Middle frontal gyrus (tissue), 1 donor: ENCODE data around the gene SRMS.

Experiments
- DNase-seq: peaks from one replicate; pipeline ENCODE4 v3.0.0-alpha.2; 2015; ENCODE audit warnings: low spot score; ENCODE audit errors: extremely low spot score

SRMS gene

DNA sequence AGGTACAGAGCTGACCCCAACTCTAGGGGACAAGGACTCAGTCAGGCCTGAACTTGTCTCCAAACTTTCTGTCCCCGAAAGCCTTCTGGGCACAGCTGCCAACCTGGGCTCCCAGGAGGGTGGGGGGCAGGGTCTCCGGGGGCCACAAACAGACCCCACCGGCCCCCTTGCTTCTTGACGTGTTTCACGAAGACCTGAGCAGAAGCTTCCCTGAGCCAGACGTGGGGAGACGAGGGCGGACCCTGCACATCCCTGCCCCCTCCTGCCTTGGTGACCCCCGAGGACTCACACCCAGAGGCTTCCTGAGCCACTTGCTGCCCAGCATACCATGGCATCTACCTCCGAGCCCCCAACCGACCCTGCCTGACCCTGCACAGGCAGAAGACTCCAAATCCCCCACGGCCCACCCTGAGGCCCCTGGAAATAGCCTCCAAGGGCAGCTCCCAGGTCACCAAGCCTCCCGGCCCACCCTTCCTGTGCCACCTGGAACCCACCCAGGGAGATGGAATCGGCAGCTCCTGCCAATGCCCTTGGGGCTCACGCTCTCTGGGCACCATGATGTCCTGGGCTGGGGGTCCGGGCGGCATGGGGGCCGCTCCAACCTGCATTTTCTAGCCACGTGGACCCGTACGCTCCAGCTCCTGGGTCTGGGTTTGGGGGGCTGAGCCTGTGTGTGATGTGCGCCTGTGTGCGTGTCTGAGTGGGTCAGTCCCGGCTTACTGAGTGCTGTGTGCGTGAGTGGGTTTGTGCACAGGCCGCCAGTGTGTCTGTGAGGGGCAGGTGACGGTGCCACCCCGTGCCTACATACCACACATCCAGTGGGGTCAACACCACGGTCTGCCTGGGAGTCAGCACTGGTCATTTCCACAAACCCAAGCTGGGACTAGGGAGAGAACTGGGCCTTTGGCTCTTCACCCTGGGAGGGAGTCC is 7.8 kb downstream of the SRMS start:
- no peak for DNase-seq

DNA sequence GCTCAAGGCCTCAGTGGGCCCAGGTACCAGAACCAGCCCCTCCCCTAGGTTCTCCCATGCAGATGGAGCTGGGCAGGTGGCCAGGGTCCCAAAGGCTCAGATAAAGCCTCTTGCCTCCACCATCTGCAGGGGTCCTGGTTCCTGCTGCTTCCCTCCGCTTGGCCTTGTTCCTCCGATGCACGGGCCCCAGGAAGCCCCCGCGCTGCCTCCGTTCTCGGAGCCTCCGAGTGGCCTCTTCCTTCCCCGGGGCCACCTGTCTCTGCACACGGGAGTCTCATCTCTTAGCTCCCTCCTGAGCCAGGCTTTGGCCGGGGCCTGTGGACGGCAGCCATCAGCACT is 8.5 kb downstream of the SRMS start:
- no peak for DNase-seq

GRCh38 chr20:63538204-63539091 is 9.1 kb downstream of the SRMS start:
- DNase-seq, result no peak

- peak; percentile 44 for DNase-seq
Observed at GRCh38 chr20:63537525-63538203, 9.9 kb downstream of the SRMS start.

GRCh38 chr20:63536997-63537524 is 10.5 kb downstream of the SRMS start, which contains the start of gene PTK6:
TSS of gene PTK6 (minus strand) at chr20:63537376. CDS start at chr20:63537314, 62 bp downstream.
- DNase-seq, result no peak

GRCh38 chr20:63536241-63536977 is 11.1 kb downstream of the SRMS start:
- DNase-seq, result no peak

GRCh38 chr20:63534831-63535651 is 12.5 kb downstream of the SRMS start:
- DNase-seq, result no peak

GRCh38 chr20:63534427-63534830 is 13.1 kb downstream of the SRMS start:
- DNase-seq, result no peak

- no peak for DNase-seq
Observed at GRCh38 chr20:63533871-63534393, 13.6 kb downstream of the SRMS start.

DNA sequence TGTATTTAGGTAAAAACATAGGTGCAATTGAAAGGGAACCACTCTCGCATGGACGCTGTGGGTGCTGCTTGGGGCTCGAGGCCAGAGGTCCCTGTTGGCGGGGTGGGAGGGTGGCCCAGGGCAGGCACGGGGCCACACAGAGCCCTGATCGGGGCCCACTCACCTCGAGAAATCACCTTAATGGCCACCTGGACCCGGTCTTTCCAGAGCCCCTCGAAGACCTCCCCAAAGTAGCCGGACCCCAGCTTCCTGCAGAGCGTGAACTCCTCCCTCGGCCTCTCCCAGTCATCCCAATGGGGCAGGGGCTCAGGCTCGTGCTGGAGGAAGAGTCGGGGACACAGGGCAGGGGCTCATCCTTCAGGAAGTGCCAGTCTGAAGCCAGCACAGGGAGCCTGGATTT is 14.2 kb downstream of the SRMS start:
- DNase-seq, result no peak

DNA sequence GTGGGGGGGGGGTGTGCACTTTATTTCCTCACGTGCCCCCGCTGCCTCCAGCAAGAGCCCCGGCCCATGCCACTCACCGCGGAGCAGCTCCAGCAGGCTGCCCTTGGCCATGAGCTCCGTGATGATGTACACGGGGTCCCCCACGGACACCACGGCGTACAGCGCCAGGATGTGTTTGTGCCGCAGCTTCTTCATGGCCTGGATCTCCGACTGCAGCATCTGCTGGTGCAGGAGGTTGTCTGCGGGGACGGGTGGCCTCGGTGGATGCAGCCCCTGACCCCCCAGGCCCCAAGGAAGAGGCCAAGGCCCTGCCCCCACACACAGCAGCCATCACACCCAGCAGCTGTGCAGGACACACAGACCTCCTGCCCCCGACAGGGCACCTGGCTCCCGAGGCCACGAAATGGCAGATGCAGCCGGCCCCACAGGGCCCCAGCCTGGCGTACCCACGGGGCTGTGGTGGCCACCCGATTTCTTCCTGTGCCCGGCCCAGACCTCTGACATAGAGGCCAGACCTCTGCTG is 15.0 kb downstream of the SRMS start:
- DNase-seq, result no peak

DNA sequence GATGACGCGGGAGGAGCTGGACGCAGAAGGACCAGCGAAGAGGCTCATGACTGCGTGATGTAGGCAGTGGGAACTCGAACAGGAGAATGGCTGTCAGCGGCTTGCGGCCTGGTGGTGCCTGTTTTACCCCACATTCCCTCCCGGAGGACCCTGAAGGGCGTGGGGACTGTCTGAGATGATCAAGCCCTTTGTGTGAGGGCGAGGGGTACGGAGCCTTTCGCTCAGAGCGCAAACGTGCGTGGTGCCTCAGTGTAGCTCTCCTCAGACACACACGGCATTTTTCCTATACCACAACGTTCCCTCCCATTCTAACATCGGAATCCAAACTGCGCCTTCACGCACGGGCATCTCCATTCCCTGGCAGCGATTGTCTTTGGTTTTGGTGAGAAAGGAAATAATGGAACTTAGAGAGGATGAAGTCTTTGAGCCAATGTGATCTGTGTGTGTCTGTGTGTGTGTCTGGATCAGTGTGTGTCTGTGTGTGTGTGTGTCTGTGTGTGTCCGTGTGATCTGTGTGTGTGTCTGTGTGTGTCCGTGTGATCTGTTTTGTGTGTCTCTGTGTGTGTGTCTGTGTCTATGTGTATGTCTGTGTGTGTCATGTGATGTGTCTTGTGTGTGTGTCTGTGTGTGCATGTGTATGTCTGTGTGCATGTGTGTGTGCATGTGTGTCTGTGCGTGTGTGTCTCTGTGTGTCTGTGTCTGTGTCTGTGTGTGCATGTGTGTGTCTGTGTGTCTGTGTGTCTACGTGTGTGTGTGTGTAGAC is 15.7 kb downstream of the SRMS start:
- no peak for DNase-seq

GRCh38 chr20:63530788-63531160 is 16.8 kb downstream of the SRMS start:
- DNase-seq, result no peak

DNA sequence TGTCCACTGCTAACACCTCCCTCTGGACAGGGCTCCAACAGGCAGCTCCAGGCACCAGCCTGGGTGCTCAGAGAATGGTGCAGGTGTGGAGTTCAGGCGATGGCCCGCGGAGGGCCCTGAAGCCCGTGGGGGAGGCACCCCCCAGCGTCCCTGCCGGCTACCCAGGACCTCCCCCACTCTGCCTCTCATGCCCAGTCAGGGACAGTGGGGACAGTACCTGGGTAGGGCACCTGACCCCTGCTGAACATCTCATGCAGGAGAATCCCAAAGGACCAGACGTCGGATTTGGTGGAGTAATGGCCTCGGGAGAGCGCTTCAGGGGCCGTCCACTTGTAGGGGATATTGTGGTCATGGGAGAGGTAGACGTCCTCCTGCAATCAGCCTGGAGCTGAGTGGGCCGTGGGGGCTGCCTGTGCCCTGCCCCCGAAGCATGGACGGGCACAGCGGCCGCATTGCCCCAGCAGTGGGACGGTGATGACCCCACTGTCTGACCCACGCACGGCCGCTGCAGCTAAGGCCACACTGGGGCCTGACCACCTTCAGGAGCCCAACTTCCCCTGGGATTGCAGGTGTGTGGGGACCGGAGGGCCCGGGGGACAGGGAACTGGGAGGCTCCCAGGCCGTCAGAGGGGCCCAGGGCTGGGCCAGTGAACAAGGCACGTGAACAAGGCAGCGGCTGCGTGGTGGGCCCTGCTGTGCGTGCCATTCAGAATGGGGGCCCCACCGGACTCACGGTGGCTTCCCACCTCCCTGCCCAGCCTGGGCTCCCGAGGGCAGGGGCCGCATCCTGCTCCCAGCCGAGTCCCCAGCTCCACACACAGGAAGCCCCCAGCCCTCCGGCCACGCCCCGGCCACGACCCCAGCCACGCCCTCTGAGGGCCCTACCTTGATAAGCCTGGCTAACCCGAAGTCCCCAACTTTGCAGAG is 17.4 kb downstream of the SRMS start:
- DNase-seq, result no peak

GRCh38 chr20:63529180-63529860 is 18.2 kb downstream of the SRMS start:
- no peak for DNase-seq

GRCh38 chr20:63527184-63527583 is 20.4 kb downstream of the SRMS start:
- DNase-seq, result no peak

DNA sequence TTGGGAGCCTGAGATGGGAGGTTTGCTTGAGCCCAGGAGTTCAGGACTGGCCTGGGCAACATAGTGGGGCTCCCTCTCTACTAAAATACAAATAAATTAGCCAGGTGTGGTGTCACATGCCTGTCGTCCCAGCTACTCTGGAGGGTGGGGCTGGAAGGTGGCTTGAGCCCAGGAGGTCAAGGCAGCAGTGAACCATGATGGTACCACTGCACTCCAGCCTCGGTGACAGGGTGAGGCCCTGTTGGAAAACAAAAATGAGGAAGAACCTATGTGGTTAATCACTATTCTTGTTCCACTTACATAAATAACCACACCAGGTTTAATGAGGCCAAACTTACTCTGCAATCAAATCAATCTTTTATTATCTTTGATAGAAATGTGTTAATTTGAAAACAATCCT is 21.6 kb downstream of the SRMS start:
- DNase-seq, result no peak
